HEK293T (cell line): ENCODE measurements around the gene RUVBL1.

Source experiments
- BHLHE40 ChIP-seq: fragments of 450-650 bp; IDR thresholded peaks from 2 replicates; pipeline ENCODE4 v1.6.1; 2016; ENCODE audit warnings: mild to moderate bottlenecking, moderate library complexity, borderline replicate concordance
- CTBP1 ChIP-seq: fragments of 450-650 bp; IDR thresholded peaks from 2 replicates; pipeline ENCODE4 v1.6.1; 2016; ENCODE audit warnings: borderline replicate concordance
- ELF4 ChIP-seq: fragments of 450-650 bp; IDR thresholded peaks from 2 replicates; pipeline ENCODE4 v1.6.1; 2017; ENCODE audit warnings: antibody characterized with exemption
- ZNF384 ChIP-seq: fragments of 450-650 bp; IDR thresholded peaks from 2 replicates; pipeline ENCODE4 v1.6.1; 2016

GRCh38 chr3:128173200-128173599 is 49.6 kb upstream of the RUVBL1 start:
- no peak for TF ChIP-seq ELF4
- TF ChIP-seq CTBP1 = no peak
- TF ChIP-seq BHLHE40 = no peak
- no peak for TF ChIP-seq ZNF384
